Endothelial cell of umbilical vein (primary cell): ENCODE results near the gene SLFN11.

Experiments
- EZH2 ChIP-seq: IDR thresholded peaks from 2 replicates; pipeline ENCODE4 v1.6.1; 2012; ENCODE audit warnings: borderline replicate concordance, low read depth, mild to moderate bottlenecking, moderate library complexity, low read length, inconsistent platforms; ENCODE audit not compliant: severe bottlenecking
- FOS ChIP-seq: IDR thresholded peaks from 2 replicates; pipeline ENCODE4 v1.6.1; 2011; ENCODE audit warnings: mild to moderate bottlenecking, low read length, moderate library complexity, borderline replicate concordance; ENCODE audit not compliant: insufficient read depth
- GATA2 ChIP-seq: IDR thresholded peaks from 2 replicates; pipeline ENCODE4 v1.7.0; 2011; ENCODE audit warnings: low read depth, mild to moderate bottlenecking, moderate library complexity, mixed read lengths, low read length; ENCODE audit not compliant: insufficient read length, insufficient read depth
- JUN ChIP-seq: IDR thresholded peaks from 2 replicates; pipeline ENCODE4 v1.6.1; 2011; ENCODE audit warnings: borderline replicate concordance, low read depth; ENCODE audit not compliant: insufficient read length, insufficient read depth
- MYC ChIP-seq: IDR thresholded peaks from one replicate; pipeline ENCODE4 v1.6.1; 2011; ENCODE audit warnings: mild to moderate bottlenecking, low read depth, low read length
- POLR2A ChIP-seq: IDR thresholded peaks from 2 replicates; pipeline ENCODE4 v1.6.1; 2012; ENCODE audit warnings: low read depth, mild to moderate bottlenecking, control low read depth, low read length
- POLR2AphosphoS5 ChIP-seq: IDR thresholded peaks from 2 replicates; pipeline ENCODE4 v1.6.1; 2012; ENCODE audit warnings: low read depth, mild to moderate bottlenecking, control low read depth, low read length, moderate library complexity; ENCODE audit not compliant: insufficient read depth
- TF ChIP-seq, protein P1 (sequence below), 2 donors: IDR thresholded peaks; 1 replicate in 1 of 2; 2 replicates in 1 of 2; pipeline ENCODE4 v1.5.1; 2011; ENCODE audit warnings: low read length in 2 of 2, mild to moderate bottlenecking in 2 of 2, moderate library complexity in 2 of 2, control low read depth in 1 of 2, inconsistent platforms in 1 of 2, low read depth in 1 of 2; ENCODE audit not compliant: insufficient read depth in 1 of 2; ENCODE audit errors: extremely low read depth in 1 of 2
- TF ChIP-seq, protein P2 (sequence below): IDR thresholded peaks from 2 replicates; pipeline ENCODE4 v1.6.1; 2011; ENCODE audit not compliant: insufficient read depth, insufficient read length

DNA sequence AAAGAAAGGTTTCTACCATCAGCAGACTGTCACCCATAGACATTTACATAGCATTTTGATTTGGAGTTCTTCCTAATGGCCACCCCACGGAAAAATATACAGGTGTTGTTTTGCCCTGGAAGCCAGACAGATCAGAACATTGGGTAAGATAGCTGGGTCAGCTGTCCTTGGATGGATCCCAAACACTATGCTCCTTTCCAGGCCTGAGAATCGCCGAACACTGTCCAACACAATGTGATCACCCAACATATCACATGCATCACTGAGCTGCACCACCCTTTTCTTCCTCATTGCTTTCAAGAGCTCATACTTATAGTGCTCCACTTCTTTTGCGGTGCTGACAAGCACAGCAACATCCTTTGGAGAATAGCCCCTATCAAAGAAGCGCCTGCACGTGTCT lies 21.1 kb downstream of the SLFN11 start:
- TF ChIP-seq, protein P1, sequence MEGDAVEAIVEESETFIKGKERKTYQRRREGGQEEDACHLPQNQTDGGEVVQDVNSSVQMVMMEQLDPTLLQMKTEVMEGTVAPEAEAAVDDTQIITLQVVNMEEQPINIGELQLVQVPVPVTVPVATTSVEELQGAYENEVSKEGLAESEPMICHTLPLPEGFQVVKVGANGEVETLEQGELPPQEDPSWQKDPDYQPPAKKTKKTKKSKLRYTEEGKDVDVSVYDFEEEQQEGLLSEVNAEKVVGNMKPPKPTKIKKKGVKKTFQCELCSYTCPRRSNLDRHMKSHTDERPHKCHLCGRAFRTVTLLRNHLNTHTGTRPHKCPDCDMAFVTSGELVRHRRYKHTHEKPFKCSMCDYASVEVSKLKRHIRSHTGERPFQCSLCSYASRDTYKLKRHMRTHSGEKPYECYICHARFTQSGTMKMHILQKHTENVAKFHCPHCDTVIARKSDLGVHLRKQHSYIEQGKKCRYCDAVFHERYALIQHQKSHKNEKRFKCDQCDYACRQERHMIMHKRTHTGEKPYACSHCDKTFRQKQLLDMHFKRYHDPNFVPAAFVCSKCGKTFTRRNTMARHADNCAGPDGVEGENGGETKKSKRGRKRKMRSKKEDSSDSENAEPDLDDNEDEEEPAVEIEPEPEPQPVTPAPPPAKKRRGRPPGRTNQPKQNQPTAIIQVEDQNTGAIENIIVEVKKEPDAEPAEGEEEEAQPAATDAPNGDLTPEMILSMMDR (IDR thresholded peaks at IDR 0.05; ENCODE audit: extremely low read depth in 1 of 2, insufficient read depth in 1 of 2, low read depth in 1 of 2, low read length in 2 of 2) = no peak
- no peak for TF ChIP-seq POLR2A
- TF ChIP-seq EZH2 = no peak
- TF ChIP-seq, protein P2, sequence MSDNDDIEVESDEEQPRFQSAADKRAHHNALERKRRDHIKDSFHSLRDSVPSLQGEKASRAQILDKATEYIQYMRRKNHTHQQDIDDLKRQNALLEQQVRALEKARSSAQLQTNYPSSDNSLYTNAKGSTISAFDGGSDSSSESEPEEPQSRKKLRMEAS = no peak
- no peak for TF ChIP-seq POLR2AphosphoS5
- TF ChIP-seq JUN = no peak
- TF ChIP-seq MYC = no peak
- TF ChIP-seq GATA2 = no peak
- TF ChIP-seq FOS = no peak
